GM12878 (cell line): ENCODE results near the gene LRRFIP2. TPM values are rescaled to one million over a fixed set of nuclear protein-coding genes. Genes with fewer than 3 reads are reported as not detected.

Source experiments
- ATAC-seq: fragments of 200-7000 bp; cut with Tn5 transposase; 3 replicates; pipeline ENCODE4 v1.9.1; 2020; ENCODE audit warnings: mild to moderate bottlenecking, moderate library complexity
- BruUV-seq: library from RNA; stranded (reverse); fragments of 400-500 nt; replicated peaks from 2 replicates; lab custom pipeline; 2021; lab: Mats Ljungman, UMichigan
- CTCF ChIA-PET: fragments of 300-600 bp; sonication (Branson Sonifier 250); formaldehyde crosslinking; extraction: SDS; loops from one replicate; lab custom pipeline; 2021; ENCODE audit warnings: inconsistent platforms; lab: Yijun Ruan, JAX
- POLR2A ChIA-PET: fragments of 350-600 bp; formaldehyde crosslinking; extraction: SDS; loops from one replicate; lab custom pipeline; 2021; ENCODE audit warnings: inconsistent platforms; lab: Charles Lee
- RAD21 ChIA-PET: fragments of 300-600 bp; sonication (Branson Sonifier 250); formaldehyde crosslinking; loops from one replicate; lab custom pipeline; 2023; ENCODE audit warnings: antibody characterized with exemption; ENCODE audit not compliant: unreplicated experiment; lab: Charles Lee
- SMC1A ChIA-PET: fragments of 300-600 bp; sonication (Branson Sonifier 250); formaldehyde crosslinking; loops from one replicate; lab custom pipeline; 2023; ENCODE audit not compliant: unreplicated experiment, uncharacterized antibody; lab: Charles Lee
- DNase-seq: peaks from one replicate; pipeline ENCODE4 v3.0.0-alpha.2; 2011; ENCODE audit warnings: low read depth, low spot score
- FAIRE-seq: peaks from 3 replicates; lab custom pipeline; 2011; peaks lifted over from hg19 to GRCh38; lab: Jason Lieb, UNC
- H2AFZ ChIP-seq: 2 replicates; pipeline ENCODE4 v1.6.0; 2011; ENCODE audit warnings: low read depth, low read length, control low read depth; ENCODE audit not compliant: control insufficient read depth
- H3K27ac ChIP-seq: 2 replicates; pipeline ENCODE4 v1.5.1; 2011; ENCODE audit warnings: control low read depth; ENCODE audit not compliant: control insufficient read depth, insufficient read depth
- H3K27me3 ChIP-seq, 2 experiments: replicated peaks in 1 of 2; 2 replicates each; pipeline versions ENCODE4 v1.6.0 to v1.6.1; 2011; ENCODE audit warnings: low read length in 1 of 2; ENCODE audit not compliant: control insufficient read depth in 2 of 2, insufficient read depth in 2 of 2
- H3K36me3 ChIP-seq, 2 experiments: 2 replicates each; pipeline ENCODE4 v1.5.1; 2011; ENCODE audit warnings: low read length in 1 of 2; ENCODE audit not compliant: control insufficient read depth in 2 of 2, insufficient read depth in 2 of 2
- H3K4me1 ChIP-seq: 2 replicates; pipeline ENCODE4 v1.6.1; 2011; ENCODE audit warnings: mild to moderate bottlenecking, low read length, moderate library complexity, mixed read lengths; ENCODE audit not compliant: control insufficient read depth, insufficient read depth
- H3K4me2 ChIP-seq: 2 replicates; pipeline ENCODE4 v1.6.0; 2011; ENCODE audit warnings: control low read depth; ENCODE audit not compliant: control insufficient read depth, insufficient read depth
- H3K4me3 ChIP-seq: fragments of 200-600 bp; sonication (generic); 2 replicates; pipeline ENCODE4 v1.5.1; 2016
- H3K79me2 ChIP-seq: 2 replicates; pipeline ENCODE4 v1.6.0; 2011; ENCODE audit warnings: low read length; ENCODE audit not compliant: control insufficient read depth, insufficient read depth
- H3K9ac ChIP-seq: 2 replicates; pipeline ENCODE4 v1.8.0; 2011; ENCODE audit warnings: low read length, control low read depth, mixed read lengths; ENCODE audit not compliant: control insufficient read depth, insufficient read depth
- H3K9me3 ChIP-seq: replicated peaks from 3 replicates; pipeline ENCODE4 v1.5.1; 2011; ENCODE audit warnings: mild to moderate bottlenecking, low read length; ENCODE audit not compliant: control insufficient read depth, insufficient read depth
- H4K20me1 ChIP-seq: 2 replicates; pipeline ENCODE4 v1.6.0; 2011; ENCODE audit not compliant: control insufficient read depth, insufficient read depth
- CBFB ChIP-seq: IDR thresholded peaks from 2 replicates; pipeline ENCODE4 v1.6.1; 2016; ENCODE audit warnings: antibody characterized with exemption, low read depth
- CBX3 ChIP-seq: fragments of 200-600 bp; sonication (generic); IDR thresholded peaks from 2 replicates; pipeline ENCODE4 v1.6.1; 2016; ENCODE audit warnings: low read depth, borderline replicate concordance
- HDAC2 ChIP-seq: fragments of 200-600 bp; sonication (generic); IDR thresholded peaks from 2 replicates; pipeline ENCODE4 v1.6.1; 2017
- JUND ChIP-seq: IDR thresholded peaks from 2 replicates; pipeline ENCODE4 v1.6.1; 2012; ENCODE audit warnings: low read depth, mild to moderate bottlenecking, low read length, improper control_type of control experiment, moderate library complexity
- MEF2B ChIP-seq: fragments of 450-650 bp; IDR thresholded peaks from 2 replicates; pipeline ENCODE4 v1.6.1; 2018; ENCODE audit warnings: mild to moderate bottlenecking, moderate library complexity; ENCODE audit not compliant: partially characterized antibody, poor library complexity, severe bottlenecking
- MYB ChIP-seq: fragments of 150-350 bp; IDR thresholded peaks from 2 replicates; pipeline ENCODE4 v1.6.1; 2014; ENCODE audit warnings: mild to moderate bottlenecking, low read depth, low read length, borderline replicate concordance
- PBX3 ChIP-seq: IDR thresholded peaks from 2 replicates; pipeline ENCODE4 v1.6.1; 2011; ENCODE audit warnings: mild to moderate bottlenecking, low read depth, low read length, moderate library complexity; ENCODE audit not compliant: insufficient replicate concordance
- SPI1 ChIP-seq: IDR thresholded peaks from 2 replicates; pipeline ENCODE4 v1.6.1; 2011; ENCODE audit warnings: low read depth, mild to moderate bottlenecking, low read length, moderate library complexity, borderline replicate concordance; ENCODE audit not compliant: insufficient read depth
- SRF ChIP-seq, 2 experiments: IDR thresholded peaks; 2 replicates each; pipeline ENCODE4 v1.6.1; 2011; ENCODE audit warnings: low read depth in 2 of 2, low read length in 2 of 2, mild to moderate bottlenecking in 1 of 2, moderate library complexity in 1 of 2
- TCF7 ChIP-seq: IDR thresholded peaks from 2 replicates; pipeline ENCODE4 v1.6.1; 2014; ENCODE audit warnings: antibody characterized with exemption, borderline replicate concordance
- YY1 ChIP-seq: IDR thresholded peaks from 2 replicates; pipeline ENCODE4 v1.6.1; 2011; ENCODE audit warnings: low read depth, mild to moderate bottlenecking, low read length
- ZNF217 ChIP-seq: fragments of 450-650 bp; IDR thresholded peaks from 2 replicates; pipeline ENCODE4 v1.6.1; 2017; ENCODE audit warnings: antibody characterized with exemption, mild to moderate bottlenecking
- WGBS: methylation state at CpG from one replicate; pipeline ENCODE4 v1.1.6; 2016; ENCODE audit warnings: low lambda C conversion rate; ENCODE audit not compliant: insufficient replicate concordance, insufficient coverage; ENCODE audit errors: missing lambda C conversion rate; 5-methylcytosine and 5-hydroxymethylcytosine counted together
- in situ Hi-C: fragments of 300-500 bp; cut with MboI; formaldehyde crosslinking; loops from 9 replicates; pipeline ENCODE4 v1.14.3; 2018; ENCODE audit warnings: mixed read lengths
- intact Hi-C: fragments of 100-400 bp; cut with micrococcal nuclease; formaldehyde crosslinking; loops from one replicate; pipeline ENCODE4 v1.14.2; 2022; ENCODE audit not compliant: unreplicated experiment
- polyA plus RNA-seq, 11 experiments: library from polyadenylated mRNA; depleted of rRNA in 4 of 11; unstranded in 6 of 11; stranded (reverse) in 5 of 11; fragments of >200 nt; fragmentation: Nextera tagmentation in 4 of 11; fragmentation: Illumina TruSeq in 1 of 11; extraction: Ambion mirVana in 4 of 11; extraction: Trizol in 1 of 11; gene quantifications; 1 replicate in 1 of 11; 2 replicates in 10 of 11; pipeline versions ENCODE4 v1.2.1 to v1.2.3, GENCODE V29; 2011 to 2016; ENCODE audit warnings: inconsistent platforms in 2 of 11, missing spikeins in 2 of 11, low read depth in 1 of 11
- total RNA-seq, 4 experiments: library from RNA; depleted of rRNA in 3 of 4; stranded (reverse); fragments of >200 nt in 3 of 4; fragmentation: Illumina TruSeq in 1 of 4; extraction: Trizol in 1 of 4; gene quantifications; 2 replicates each; pipeline versions ENCODE4 v1.2.1 to v1.2.3, GENCODE V29; 2013 to 2021
- TF ChIP-seq, protein P1 (sequence below): IDR thresholded peaks from 2 replicates; pipeline ENCODE4 v1.6.1; 2012; ENCODE audit warnings: improper control_type of control experiment, low read depth, low read length; ENCODE audit not compliant: insufficient replicate concordance

The LRRFIP2 gene
- total and polyA plus RNA-seq, 10 of the 15 experiments (the other 5 are each of a cell fraction or from before 2014, with no cell fraction given): 9.7 to 46.9 (median 38.1) TPM

- TF ChIP-seq, protein P1, sequence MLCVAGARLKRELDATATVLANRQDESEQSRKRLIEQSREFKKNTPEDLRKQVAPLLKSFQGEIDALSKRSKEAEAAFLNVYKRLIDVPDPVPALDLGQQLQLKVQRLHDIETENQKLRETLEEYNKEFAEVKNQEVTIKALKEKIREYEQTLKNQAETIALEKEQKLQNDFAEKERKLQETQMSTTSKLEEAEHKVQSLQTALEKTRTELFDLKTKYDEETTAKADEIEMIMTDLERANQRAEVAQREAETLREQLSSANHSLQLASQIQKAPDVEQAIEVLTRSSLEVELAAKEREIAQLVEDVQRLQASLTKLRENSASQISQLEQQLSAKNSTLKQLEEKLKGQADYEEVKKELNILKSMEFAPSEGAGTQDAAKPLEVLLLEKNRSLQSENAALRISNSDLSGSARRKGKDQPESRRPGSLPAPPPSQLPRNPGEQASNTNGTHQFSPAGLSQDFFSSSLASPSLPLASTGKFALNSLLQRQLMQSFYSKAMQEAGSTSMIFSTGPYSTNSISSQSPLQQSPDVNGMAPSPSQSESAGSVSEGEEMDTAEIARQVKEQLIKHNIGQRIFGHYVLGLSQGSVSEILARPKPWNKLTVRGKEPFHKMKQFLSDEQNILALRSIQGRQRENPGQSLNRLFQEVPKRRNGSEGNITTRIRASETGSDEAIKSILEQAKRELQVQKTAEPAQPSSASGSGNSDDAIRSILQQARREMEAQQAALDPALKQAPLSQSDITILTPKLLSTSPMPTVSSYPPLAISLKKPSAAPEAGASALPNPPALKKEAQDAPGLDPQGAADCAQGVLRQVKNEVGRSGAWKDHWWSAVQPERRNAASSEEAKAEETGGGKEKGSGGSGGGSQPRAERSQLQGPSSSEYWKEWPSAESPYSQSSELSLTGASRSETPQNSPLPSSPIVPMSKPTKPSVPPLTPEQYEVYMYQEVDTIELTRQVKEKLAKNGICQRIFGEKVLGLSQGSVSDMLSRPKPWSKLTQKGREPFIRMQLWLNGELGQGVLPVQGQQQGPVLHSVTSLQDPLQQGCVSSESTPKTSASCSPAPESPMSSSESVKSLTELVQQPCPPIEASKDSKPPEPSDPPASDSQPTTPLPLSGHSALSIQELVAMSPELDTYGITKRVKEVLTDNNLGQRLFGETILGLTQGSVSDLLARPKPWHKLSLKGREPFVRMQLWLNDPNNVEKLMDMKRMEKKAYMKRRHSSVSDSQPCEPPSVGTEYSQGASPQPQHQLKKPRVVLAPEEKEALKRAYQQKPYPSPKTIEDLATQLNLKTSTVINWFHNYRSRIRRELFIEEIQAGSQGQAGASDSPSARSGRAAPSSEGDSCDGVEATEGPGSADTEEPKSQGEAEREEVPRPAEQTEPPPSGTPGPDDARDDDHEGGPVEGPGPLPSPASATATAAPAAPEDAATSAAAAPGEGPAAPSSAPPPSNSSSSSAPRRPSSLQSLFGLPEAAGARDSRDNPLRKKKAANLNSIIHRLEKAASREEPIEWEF: no peak
- no peak for TF ChIP-seq CBFB
- no peak for TF ChIP-seq PBX3
Observed at GRCh38 chr3:37132334-37132733, 42.0 kb downstream of the LRRFIP2 start (continued).

DNA sequence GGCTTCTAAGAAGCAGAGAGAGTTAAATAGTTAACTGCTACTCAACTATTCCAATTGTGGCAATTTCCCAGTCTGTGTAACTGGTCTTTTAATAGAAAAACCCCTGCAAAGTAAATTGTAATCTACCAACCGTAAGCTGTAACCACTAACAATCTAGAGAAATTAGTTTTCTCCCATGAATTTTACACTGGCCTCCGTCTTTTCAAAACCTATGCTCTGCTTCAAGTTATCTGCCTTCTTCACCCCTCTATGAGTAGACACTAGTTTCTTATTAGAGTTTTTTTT lies 42.6 kb downstream of the LRRFIP2 start:
- RAD21 ChIA-PET: interaction anchor here (0.8 kb wide), 1 partner anchor 17 kb away, joined by 3 read pairs; no protein-coding TSS in a partner anchor
- FAIRE-seq: no peak
- H3K36me3 ChIP-seq: 0 out of 4 replicates have a peak, but pooled peaks cover 0 to 3% of the 10 kb centered on the region in 2 experiments
- no peaks in the 10 kb centered on the region for H3K9me3 ChIP-seq
- WGBS: 96% methylated on average over 2 of the region's 2 CpGs
- SMC1A ChIA-PET: interaction anchor here (1.3 to 2.3 kb wide), 3 partner anchors 10 to 31 kb away, joined by 3 to 5 read pairs (median 4); no protein-coding TSS in a partner anchor
- peaks cover 9% of the 10 kb centered on the region; the same call in 1 of the 2 replicates for H3K4me1 ChIP-seq
- TF ChIP-seq TCF7 (no peak), ZNF217 (no peak), HDAC2 (no peak), SPI1 (no peak), MYB (no peak), SRF (IDR thresholded peaks at IDR 0.05; ENCODE audit: low read depth in 2 of 2, low read length in 2 of 2) (no peak), JUND (no peak), CBX3 (no peak), MEF2B (no peak), YY1 (no peak)
- TF ChIP-seq, all 136 proteins: peak for 0
- DNase-seq (no peak), ATAC-seq (no peak)
- H3K79me2 ChIP-seq: no peaks in the 10 kb centered on the region
- no peak overlapping the region for H3K27ac ChIP-seq
- intact Hi-C loops (no loop called here), in situ Hi-C loops (no loop called here)
- no peak overlapping the region for H3K4me3 ChIP-seq
- H2AFZ ChIP-seq: no peak overlapping the region
- CTCF ChIA-PET: interaction anchor here (1.0 kb wide), 1 partner anchor 139 kb away, joined by 3 read pairs; no protein-coding TSS in a partner anchor
- BruUV-seq: no TSS peak
- no peaks in the 10 kb centered on the region for H3K27me3 ChIP-seq
- no peak overlapping the region for H3K4me2 ChIP-seq
- no peaks in the 10 kb centered on the region for H4K20me1 ChIP-seq
- no peak overlapping the region for H3K9ac ChIP-seq
- POLR2A ChIA-PET: no interaction called here
